Aorta (tissue), 5 donors: ENCODE results near the gene SMARCD2. TPM values are rescaled to one million over a fixed set of nuclear protein-coding genes. Genes with fewer than 3 reads are reported as not detected.

Source experiments
- ATAC-seq: fragments of 200-7000 bp; cut with Tn5 transposase; one replicate; pipeline ENCODE4 v1.9.1; 2022; ENCODE audit warnings: moderate library complexity; ENCODE audit not compliant: low FRiP score
- DNase-seq, 2 donors: peaks; one replicate each; pipeline ENCODE4 v3.0.0-alpha.2; 2020
- H3K27ac ChIP-seq, 2 donors: one replicate each; pipeline ENCODE4 v1.5.1; 2013; ENCODE audit warnings: low read length in 2 of 2, mild to moderate bottlenecking in 2 of 2, moderate library complexity in 2 of 2, control low read depth in 1 of 2, inconsistent platforms in 1 of 2, low read depth in 1 of 2
- H3K27me3 ChIP-seq, 2 donors: one replicate each; pipeline ENCODE4 v1.6.1; 2013; ENCODE audit warnings: control low read depth in 1 of 2, low read length in 1 of 2, mild to moderate bottlenecking in 1 of 2, moderate library complexity in 1 of 2; ENCODE audit not compliant: insufficient read depth in 2 of 2, control insufficient read depth in 1 of 2
- H3K36me3 ChIP-seq, 2 donors: one replicate each; pipeline ENCODE4 v1.6.1; 2013; ENCODE audit warnings: control low read depth in 1 of 2, low read length in 1 of 2, mild to moderate bottlenecking in 1 of 2; ENCODE audit not compliant: insufficient read depth in 2 of 2, control insufficient read depth in 1 of 2
- H3K4me1 ChIP-seq, 2 donors: one replicate each; pipeline ENCODE4 v1.6.1; 2013; ENCODE audit warnings: low read length in 2 of 2, control low read depth in 1 of 2, mild to moderate bottlenecking in 1 of 2, moderate library complexity in 1 of 2; ENCODE audit not compliant: insufficient read depth in 2 of 2, control insufficient read depth in 1 of 2
- H3K4me3 ChIP-seq, 2 donors: one replicate each; pipeline ENCODE4 v1.5.1; 2013; ENCODE audit warnings: low read length in 2 of 2, control low read depth in 1 of 2, mild to moderate bottlenecking in 1 of 2
- H3K9me3 ChIP-seq: one replicate; pipeline ENCODE4 v1.6.1; 2013; ENCODE audit warnings: mild to moderate bottlenecking, low read length; ENCODE audit not compliant: control insufficient read depth
- WGBS, 2 donors: extraction: QIAGEN DNeasy Blood & Tissue Kit; methylation state at CpG; one replicate each; pipeline ENCODE4 v1.1.7; 2013; 5-methylcytosine and 5-hydroxymethylcytosine counted together
- intact Hi-C, 2 donors: fragments of 100-400 bp; cut with DNase I; formaldehyde crosslinking; loops; one replicate each; pipeline versions ENCODE4 v1.14.2 to v1.15.0; 2022
- polyA plus RNA-seq, 2 donors: library from polyadenylated mRNA; stranded (reverse); fragments of 200-250 nt; gene quantifications; one replicate each; pipeline ENCODE4 v1.2.3, GENCODE V29; 2013
- total RNA-seq, 2 donors: library from RNA; stranded (reverse); fragmentation: NEBNext Ultra II Directional; extraction: Animal tissue kit (Norgen Biotek cat#: 25700); gene quantifications; one replicate each; pipeline ENCODE4 v1.2.1, GENCODE V29; 2021
- donor health status: healthy with polysubstance abuse.
- donor health status: Bipolar disorder and iron deficiency.
- donor health status: DM: no; HTN: no; CAD: no.
- donor health status: DM: no; HTN: no; CAD: no.
- donor health status: DM: yes; HTN: yes; CAD: no.

SMARCD2 gene
- total and polyA plus RNA-seq, 4 donors, result 37.9 to 69.7 (median 52.3) TPM

- WGBS, 2 donors, result 95% methylated on average over 13 of the region's 13 CpGs
- H3K27me3 ChIP-seq, result no peaks in the 10 kb centered on the region
- no peak overlapping the region for H3K27ac ChIP-seq
- DNase-seq (no peak), ATAC-seq (no peak)
- H3K4me1 ChIP-seq, result no peaks in the 10 kb centered on the region
- H3K9me3 ChIP-seq, result no peaks in the 10 kb centered on the region
- H3K4me3 ChIP-seq, result no peak overlapping the region
- intact Hi-C loops, result no loop called here
- peaks cover 0 to 3% of the 10 kb centered on the region in 2 donors for H3K36me3 ChIP-seq
Observed at GRCh38 chr17:63786971-63787711, 55.3 kb downstream of the SMARCD2 start.

GRCh38 chr17:63786117-63786516, 56.4 kb downstream of the SMARCD2 start:
- 100% methylated on average over 1 of the region's 1 CpG for WGBS, 2 donors
- peaks cover 0 to 3% of the 10 kb centered on the region in 2 donors for H3K36me3 ChIP-seq

GRCh38 chr17:63785556-63785955, 56.9 kb downstream of the SMARCD2 start:
- H3K4me1 ChIP-seq, result no peaks in the 10 kb centered on the region

More at GRCh38 chr17:63786117-63786516, 56.4 kb downstream of the SMARCD2 start:
- intact Hi-C loops, result no loop called here
- no peak overlapping the region for H3K27ac ChIP-seq
- H3K4me3 ChIP-seq, result no peak overlapping the region
- no peaks in the 10 kb centered on the region for H3K4me1 ChIP-seq
- no peak for ATAC-seq
- H3K27me3 ChIP-seq, result no peaks in the 10 kb centered on the region
- DNase-seq, result no peak
- H3K9me3 ChIP-seq, result no peaks in the 10 kb centered on the region

GRCh38 chr17:63783522-63783921, 59.0 kb downstream of the SMARCD2 start:
- no peaks in the 10 kb centered on the region for H3K9me3 ChIP-seq
- no peaks in the 10 kb centered on the region for H3K4me1 ChIP-seq
- intact Hi-C loops, result no loop called here
- no peak for ATAC-seq
- H3K27ac ChIP-seq, result no peak overlapping the region
- WGBS, 2 donors, result 84 to 86% methylated on average over 6 of the region's 6 CpGs
- no peak for DNase-seq
- H3K36me3 ChIP-seq, result peaks cover 0 to 3% of the 10 kb centered on the region in 2 donors
- no peak overlapping the region for H3K4me3 ChIP-seq
- no peaks in the 10 kb centered on the region for H3K27me3 ChIP-seq

More at GRCh38 chr17:63785556-63785955, 56.9 kb downstream of the SMARCD2 start:
- DNase-seq (no peak), ATAC-seq (no peak)
- Histone ChIP-seq H3K9me3 (no peaks in the 10 kb centered on the region), H3K27me3 (no peaks in the 10 kb centered on the region), H3K36me3 (peaks cover 0 to 3% of the 10 kb centered on the region in 2 donors), H3K4me3 (no peak overlapping the region), H3K27ac (no peak overlapping the region)
- intact Hi-C loops, result no loop called here
- WGBS, 2 donors, result 93 to 94% methylated on average over 1 of the region's 1 CpG

Other genes with a start within 250 kb of the SMARCD2 start
- 10 to 100 TPM; 10.8 to 11.0 TPM for gene TACO1, start 241.8 kb downstream of the SMARCD2 start, total RNA-seq
- gene TACO1, start 241.8 kb downstream of the SMARCD2 start, polyA plus RNA-seq, result 10 to 100 TPM; 13.1 to 17.5 TPM
- gene MAP3K3, start 220.3 kb downstream of the SMARCD2 start, total RNA-seq, result 10 to 100 TPM; 54.5 to 83.2 TPM
- gene MAP3K3, start 220.3 kb downstream of the SMARCD2 start, polyA plus RNA-seq, result 10 to 100 TPM; 16.2 to 40.4 TPM
- gene LIMD2, start 142.6 kb downstream of the SMARCD2 start, total RNA-seq, result 10 to 100 TPM; 15.6 to 23.1 TPM
- gene LIMD2, start 142.6 kb downstream of the SMARCD2 start, polyA plus RNA-seq, result 10 to 100 TPM; 20.8 to 23.1 TPM
- 10 to 100 TPM; 39.0 to 63.8 TPM for gene STRADA, start 100.9 kb downstream of the SMARCD2 start, total RNA-seq
- gene STRADA, start 100.9 kb downstream of the SMARCD2 start, polyA plus RNA-seq, result 10 to 100 TPM; 10.8 to 43.0 TPM
- gene CCDC47, start 69.1 kb downstream of the SMARCD2 start, total RNA-seq, result 10 to 100 TPM; 62.7 to 65.8 TPM
- 10 to 100 TPM; 27.9 to 35.2 TPM for gene CCDC47, start 69.1 kb downstream of the SMARCD2 start, polyA plus RNA-seq
- 100 to 1,000 TPM; 120 to 136 TPM for gene DDX42, start 68.5 kb downstream of the SMARCD2 start, total RNA-seq
- gene DDX42, start 68.5 kb downstream of the SMARCD2 start, polyA plus RNA-seq, result 10 to 100 TPM; 63.7 to 89.3 TPM
- gene PSMC5, start 15.3 kb downstream of the SMARCD2 start, total RNA-seq, result 10 to 100 TPM; 81.1 to 92.9 TPM
- gene PSMC5, start 15.3 kb downstream of the SMARCD2 start, polyA plus RNA-seq, result 100 to 1,000 TPM; 144 to 208 TPM
- 10 to 100 TPM; 29.4 to 38.1 TPM for gene FTSJ3, start 15.0 kb downstream of the SMARCD2 start, total RNA-seq
- 10 to 100 TPM; 10.0 to 30.0 TPM for gene FTSJ3, start 15.0 kb downstream of the SMARCD2 start, polyA plus RNA-seq
- gene CSH2, start 31.0 kb upstream of the SMARCD2 start, total RNA-seq, result not detected
- not detected for gene CSH2, start 31.0 kb upstream of the SMARCD2 start, polyA plus RNA-seq
- gene GH2, start 39.3 kb upstream of the SMARCD2 start, total RNA-seq, result not detected
- not detected for gene GH2, start 39.3 kb upstream of the SMARCD2 start, polyA plus RNA-seq
- not detected for gene CSH1, start 53.9 kb upstream of the SMARCD2 start, total RNA-seq
- not detected for gene CSH1, start 53.9 kb upstream of the SMARCD2 start, polyA plus RNA-seq
- gene CSHL1, start 68.6 kb upstream of the SMARCD2 start, total RNA-seq, result not detected
- not detected for gene CSHL1, start 68.6 kb upstream of the SMARCD2 start, polyA plus RNA-seq
- gene GH1, start 76.2 kb upstream of the SMARCD2 start, total RNA-seq, result not detected
- gene GH1, start 76.2 kb upstream of the SMARCD2 start, polyA plus RNA-seq, result not detected
- gene CD79B, start 89.6 kb upstream of the SMARCD2 start, total RNA-seq, result 1 to 10 TPM; 5.1 to 7.1 TPM
- 1 to 10 TPM in 1 of 2 donors, under 1 TPM in 1; 0.50 to 6.7 TPM for gene CD79B, start 89.6 kb upstream of the SMARCD2 start, polyA plus RNA-seq
- gene SCN4A, start 130.2 kb upstream of the SMARCD2 start, total RNA-seq, result 1 to 10 TPM; 1.5 to 3.2 TPM
- under 1 TPM in 1 of 2 donors, not detected in 1; 0.03 TPM for gene SCN4A, start 130.2 kb upstream of the SMARCD2 start, polyA plus RNA-seq
- under 1 TPM; 0.62 to 0.84 TPM for gene PRR29, start 155.7 kb upstream of the SMARCD2 start, total RNA-seq
- gene PRR29, start 155.7 kb upstream of the SMARCD2 start, polyA plus RNA-seq, result under 1 TPM in 1 of 2 donors, not detected in 1; 0.10 TPM
- gene ICAM2, start 177.9 kb upstream of the SMARCD2 start, total RNA-seq, result 10 to 100 TPM; 24.9 to 36.0 TPM
- 1 to 10 TPM; 3.9 to 9.7 TPM for gene ICAM2, start 177.9 kb upstream of the SMARCD2 start, polyA plus RNA-seq